ENCODE measurements around the gene CRISPLD2. TPM values are rescaled to one million over a fixed set of nuclear protein-coding genes. Genes with fewer than 3 reads are reported as not detected.
"Not testable (repeated sequence)": the region's sequence is repeated elsewhere in the genome, so short reads cannot be mapped to it uniquely, and the experiment has no call there.

CRISPLD2 gene
- total and polyA plus RNA-seq, 7 experiments from 2014 or later = 0.38 to 14.4 (median 0.82) TPM

DNA sequence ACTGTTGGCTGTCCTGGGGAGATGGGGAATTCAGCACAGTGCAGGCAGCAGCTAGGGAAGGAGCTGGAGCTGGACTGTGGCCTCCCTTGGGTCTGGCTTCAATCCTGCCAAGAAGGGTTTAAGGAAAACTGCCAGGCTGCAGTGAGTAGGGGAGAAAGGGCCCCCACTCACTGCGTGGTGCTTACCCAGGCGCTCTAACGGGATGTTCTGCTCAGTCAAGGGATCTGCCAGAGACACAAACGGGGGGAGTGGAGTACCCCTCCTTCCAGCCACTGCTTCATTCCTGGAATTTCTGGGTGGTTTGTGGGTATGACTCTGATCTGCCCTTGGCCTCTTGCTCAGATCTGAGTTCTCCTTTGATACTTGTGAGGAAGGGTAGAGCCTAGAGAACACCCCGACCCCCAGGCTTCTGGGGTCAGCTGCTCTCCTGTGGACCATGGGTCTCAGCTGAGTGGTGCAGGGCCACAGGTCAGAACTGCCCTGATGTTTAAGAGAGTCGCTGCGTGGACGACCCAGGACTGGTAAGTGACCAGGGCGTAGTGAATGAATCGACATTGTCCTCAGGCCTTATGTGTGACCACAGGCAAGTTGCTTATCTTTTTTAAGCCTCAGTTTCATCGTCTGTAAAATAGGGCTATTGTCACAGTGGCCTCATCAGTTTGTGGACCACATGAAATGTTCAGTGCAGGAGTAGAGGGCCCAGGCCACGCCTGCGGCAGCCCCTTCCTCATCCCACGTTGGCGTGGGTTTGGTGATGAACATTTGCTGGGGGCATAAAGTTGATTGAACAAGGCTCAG, 9.6 kb downstream of the CRISPLD2 start:
- no peaks in the 10 kb centered on the region for H3K27me3 ChIP-seq (ENCODE audit: control insufficient read depth in 2 of 2, insufficient read depth in 2 of 2, low read length in 2 of 2)
- no peak for DNase-seq

DNA sequence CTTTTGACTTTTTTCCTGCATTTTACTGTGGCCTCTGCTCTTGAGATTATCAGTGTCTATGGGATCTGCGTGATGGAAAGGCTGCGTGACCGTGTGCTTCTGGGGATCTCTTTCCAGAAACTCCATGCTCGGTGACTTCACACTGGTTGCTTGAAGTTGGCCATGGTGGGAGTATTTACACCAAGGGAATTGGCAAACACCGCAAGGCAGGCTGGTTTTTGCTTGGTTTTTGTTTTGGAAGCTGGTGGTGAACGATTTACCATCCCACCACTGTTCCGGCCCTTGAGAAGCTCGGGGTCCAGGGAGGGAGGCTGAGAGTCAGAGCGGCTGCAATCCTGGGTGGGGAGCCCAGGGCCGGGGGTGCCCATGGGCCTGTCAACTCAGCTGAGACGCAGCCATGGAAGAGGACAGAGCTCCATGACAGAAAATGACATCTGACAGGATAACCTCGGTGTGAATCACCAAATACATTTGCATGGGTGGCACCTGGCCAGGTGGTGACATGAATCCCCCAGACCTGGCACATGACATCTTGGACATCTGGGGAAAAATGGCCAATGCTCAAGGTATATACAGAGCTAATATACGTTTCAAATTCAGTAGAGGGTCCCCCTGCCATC, 11.1 kb downstream of the CRISPLD2 start:
- Histone ChIP-seq H3K4me1 (ENCODE audit: control insufficient read depth in 2 of 2, insufficient read depth in 2 of 2, low read length in 2 of 2) (no peaks in the 10 kb centered on the region), H3K27ac (ENCODE audit: low read depth, low read length) (no peak overlapping the region), H3K27me3 (ENCODE audit: control insufficient read depth in 2 of 2, insufficient read depth in 2 of 2, low read length in 2 of 2) (no peaks in the 10 kb centered on the region), H3K4me3 (ENCODE audit: low read length) (no peak overlapping the region), H3K36me3 (ENCODE audit: control insufficient read depth in 2 of 3, insufficient read depth in 3 of 3, low read length in 3 of 3) (no peaks in the 10 kb centered on the region), H3K9me3 (ENCODE audit: control insufficient read depth in 2 of 3, low read length in 3 of 3) (no peaks in the 10 kb centered on the region)
- POLR2A ChIA-PET = no interaction called here
- Mint-ChIP-seq H3K9me3 (peaks cover 0 to 1% (median 0%) of the 10 kb centered on the region in 11 donors), H3K4me3 (no peak overlapping the region), H3K27ac (no peak overlapping the region), H3K36me3 (peaks cover 0 to 3% (median 0%) of the 10 kb centered on the region in 5 donors), H3K27me3 (peaks cover 0 to 25% (median 8%) of the 10 kb centered on the region in 5 donors), H3K4me1 (peaks cover 0 to 3% (median 0%) of the 10 kb centered on the region in 7 donors)
- CTCF ChIA-PET = no interaction called here
- ATAC-seq (no peak), DNase-seq (no peak)
- intact Hi-C loops (cut with micrococcal nuclease) = no loop called here

More for the DNA sequence above, 9.6 kb downstream of the CRISPLD2 start:
- intact Hi-C loops (cut with micrococcal nuclease) = no loop called here
- Mint-ChIP-seq H3K27ac (no peak overlapping the region), H3K36me3 (peaks cover 0 to 3% (median 0%) of the 10 kb centered on the region in 5 donors), H3K4me3 (no peak overlapping the region), H3K4me1 (peaks cover 0 to 3% (median 0%) of the 10 kb centered on the region in 7 donors), H3K27me3 (peaks cover 0 to 28% (median 8%) of the 10 kb centered on the region in 5 donors), H3K9me3 (peaks cover 0 to 2% (median 0%) of the 10 kb centered on the region in 11 donors)
- no peak overlapping the region for H3K27ac ChIP-seq (ENCODE audit: low read depth, low read length)
- H3K4me3 ChIP-seq (ENCODE audit: low read length) = no peak overlapping the region
- no peaks in the 10 kb centered on the region for H3K9me3 ChIP-seq (ENCODE audit: control insufficient read depth in 2 of 3, low read length in 3 of 3)
- H3K36me3 ChIP-seq (ENCODE audit: control insufficient read depth in 2 of 3, insufficient read depth in 3 of 3, low read length in 3 of 3) = no peaks in the 10 kb centered on the region
- no peaks in the 10 kb centered on the region for H3K4me1 ChIP-seq (ENCODE audit: control insufficient read depth in 2 of 2, insufficient read depth in 2 of 2, low read length in 2 of 2)
- ATAC-seq = no peak
- CTCF ChIA-PET = interaction anchor here (0.7 kb wide), 1 partner anchor 21 kb away, joined by 4 read pairs; no protein-coding TSS in a partner anchor
- POLR2A ChIA-PET = no interaction called here

DNA sequence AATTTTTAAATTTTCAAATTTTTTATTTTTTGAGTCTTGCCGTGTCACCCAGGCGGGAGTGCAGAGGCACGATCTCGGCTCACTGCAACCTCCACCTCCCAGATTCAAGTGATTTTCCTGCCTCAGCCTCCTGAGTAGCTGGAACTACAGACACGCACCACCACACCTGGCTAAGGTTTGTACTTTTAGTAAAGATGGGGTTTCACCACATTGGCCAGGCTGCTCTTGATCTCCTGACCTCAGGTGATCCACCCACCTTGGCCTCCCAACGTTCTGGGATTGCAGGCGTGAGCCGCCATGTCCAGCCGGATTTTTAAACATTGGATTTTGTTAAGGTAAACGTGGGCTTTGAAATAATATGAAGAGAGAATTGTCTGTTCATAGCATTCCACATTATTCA, 11.9 kb downstream of the CRISPLD2 start:
- H3K9me3 ChIP-seq (ENCODE audit: control insufficient read depth in 2 of 3, low read length in 3 of 3); H3K4me1 ChIP-seq (ENCODE audit: control insufficient read depth in 2 of 2, insufficient read depth in 2 of 2, low read length in 2 of 2); H3K36me3 ChIP-seq (ENCODE audit: control insufficient read depth in 2 of 3, insufficient read depth in 3 of 3, low read length in 3 of 3); DNase-seq; POLR2A ChIA-PET; H3K4me3 ChIP-seq (ENCODE audit: low read length); ATAC-seq; H3K4me3 Mint-ChIP-seq; H3K27me3 ChIP-seq (ENCODE audit: control insufficient read depth in 2 of 2, insufficient read depth in 2 of 2, low read length in 2 of 2); H3K36me3 Mint-ChIP-seq; CTCF ChIA-PET; H3K27ac ChIP-seq (ENCODE audit: low read depth, low read length); H3K27ac Mint-ChIP-seq; H3K4me1 Mint-ChIP-seq; intact Hi-C loops (cut with micrococcal nuclease); H3K9me3 Mint-ChIP-seq: not testable (repeated sequence)
- peaks cover 0 to 26% (median 8%) of the 10 kb centered on the region in 5 donors for H3K27me3 Mint-ChIP-seq

DNA sequence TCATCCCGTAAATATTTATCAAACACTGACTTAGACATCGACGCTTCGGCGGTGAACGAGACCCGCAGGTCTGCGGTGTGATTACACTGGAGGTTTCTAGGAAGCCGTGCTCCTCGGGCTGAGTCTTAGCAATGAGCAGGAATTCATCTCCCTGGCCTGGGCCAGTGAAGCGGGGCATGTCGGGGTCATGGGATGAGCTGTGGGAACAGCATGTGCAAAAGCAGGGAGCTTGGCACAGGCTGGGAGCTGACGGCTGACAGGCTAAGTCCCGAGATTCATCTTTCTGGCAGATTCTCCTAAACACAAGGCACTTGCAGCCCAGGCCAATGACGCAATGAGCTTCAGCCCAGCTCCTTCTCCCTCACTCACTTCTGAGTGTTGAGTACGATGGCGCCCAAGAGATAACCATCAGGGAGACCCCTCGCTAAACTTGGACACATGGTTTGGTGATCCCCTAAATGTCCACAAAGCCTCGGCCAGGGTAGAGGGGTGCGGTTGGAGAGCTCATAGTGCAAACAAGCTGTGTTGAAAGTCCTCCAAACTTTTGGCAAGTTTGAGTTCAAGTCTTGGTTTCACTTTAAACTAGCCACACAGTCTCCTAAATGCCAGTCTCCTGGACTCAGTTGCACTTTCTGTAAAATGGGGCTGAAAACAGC, 12.8 kb downstream of the CRISPLD2 start:
- no peak overlapping the region for H3K27ac ChIP-seq (ENCODE audit: low read depth, low read length)
- intact Hi-C loops (cut with micrococcal nuclease) = no loop called here
- H3K27me3 ChIP-seq (ENCODE audit: control insufficient read depth in 2 of 2, insufficient read depth in 2 of 2, low read length in 2 of 2) = no peaks in the 10 kb centered on the region
- no peaks in the 10 kb centered on the region for H3K36me3 ChIP-seq (ENCODE audit: control insufficient read depth in 2 of 3, insufficient read depth in 3 of 3, low read length in 3 of 3)
- no peaks in the 10 kb centered on the region for H3K4me1 Mint-ChIP-seq
- no peaks in the 10 kb centered on the region for H3K9me3 ChIP-seq (ENCODE audit: control insufficient read depth in 2 of 3, low read length in 3 of 3)
- ATAC-seq (no peak), DNase-seq (no peak)
- ChIA-PET POLR2A (no interaction called here), CTCF (no interaction called here)
- peaks cover 0 to 21% (median 5%) of the 10 kb centered on the region in 5 donors for H3K27me3 Mint-ChIP-seq
- no peak overlapping the region for H3K4me3 Mint-ChIP-seq
- H3K27ac Mint-ChIP-seq = no peak overlapping the region
- peaks cover 0 to 1% (median 0%) of the 10 kb centered on the region in 11 donors for H3K9me3 Mint-ChIP-seq
- no peak overlapping the region for H3K4me3 ChIP-seq (ENCODE audit: low read length)
- no peaks in the 10 kb centered on the region for H3K4me1 ChIP-seq (ENCODE audit: control insufficient read depth in 2 of 2, insufficient read depth in 2 of 2, low read length in 2 of 2)
- H3K36me3 Mint-ChIP-seq = peaks cover 0 to 3% (median 0%) of the 10 kb centered on the region in 5 donors

DNA sequence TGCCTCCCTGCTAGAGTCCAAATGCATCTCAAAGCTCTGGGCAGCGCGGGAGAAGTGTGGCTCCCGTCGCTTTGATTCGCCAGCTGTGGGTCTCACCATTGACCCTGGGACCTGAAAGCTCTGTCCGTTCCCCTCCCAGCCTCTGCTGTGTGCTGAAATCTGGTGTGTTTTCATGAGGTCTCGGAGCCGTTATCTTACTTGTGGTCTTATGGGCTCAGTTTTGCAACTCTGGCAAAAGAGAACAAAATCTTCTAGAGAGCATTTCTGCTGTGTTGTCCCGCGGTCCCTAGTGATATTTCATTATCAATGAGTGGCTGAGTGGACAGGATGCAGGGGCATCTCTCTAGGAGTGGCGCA, 13.3 kb downstream of the CRISPLD2 start:
- H3K4me1 Mint-ChIP-seq = no peaks in the 10 kb centered on the region
- DNase-seq (no peak), ATAC-seq (peak; percentile 37)
- no peaks in the 10 kb centered on the region for H3K36me3 ChIP-seq (ENCODE audit: control insufficient read depth in 2 of 3, insufficient read depth in 3 of 3, low read length in 3 of 3)
- no peaks in the 10 kb centered on the region for H3K4me1 ChIP-seq (ENCODE audit: control insufficient read depth in 2 of 2, insufficient read depth in 2 of 2, low read length in 2 of 2)
- ChIA-PET CTCF (no interaction called here), POLR2A (no interaction called here)
- H3K27me3 Mint-ChIP-seq = peaks cover 0 to 17% (median 3%) of the 10 kb centered on the region in 5 donors
- H3K4me3 ChIP-seq (ENCODE audit: low read length) = no peak overlapping the region
- intact Hi-C loops (cut with micrococcal nuclease) = no loop called here
- H3K27ac Mint-ChIP-seq = no peak overlapping the region
- no peaks in the 10 kb centered on the region for H3K36me3 Mint-ChIP-seq
- peaks cover 0 to 1% (median 0%) of the 10 kb centered on the region in 11 donors for H3K9me3 Mint-ChIP-seq
- H3K27ac ChIP-seq (ENCODE audit: low read depth, low read length) = no peak overlapping the region
- H3K4me3 Mint-ChIP-seq = no peak overlapping the region
- no peaks in the 10 kb centered on the region for H3K9me3 ChIP-seq (ENCODE audit: control insufficient read depth in 2 of 3, low read length in 3 of 3)
- H3K27me3 ChIP-seq (ENCODE audit: control insufficient read depth in 2 of 2, insufficient read depth in 2 of 2, low read length in 2 of 2) = no peaks in the 10 kb centered on the region

DNA sequence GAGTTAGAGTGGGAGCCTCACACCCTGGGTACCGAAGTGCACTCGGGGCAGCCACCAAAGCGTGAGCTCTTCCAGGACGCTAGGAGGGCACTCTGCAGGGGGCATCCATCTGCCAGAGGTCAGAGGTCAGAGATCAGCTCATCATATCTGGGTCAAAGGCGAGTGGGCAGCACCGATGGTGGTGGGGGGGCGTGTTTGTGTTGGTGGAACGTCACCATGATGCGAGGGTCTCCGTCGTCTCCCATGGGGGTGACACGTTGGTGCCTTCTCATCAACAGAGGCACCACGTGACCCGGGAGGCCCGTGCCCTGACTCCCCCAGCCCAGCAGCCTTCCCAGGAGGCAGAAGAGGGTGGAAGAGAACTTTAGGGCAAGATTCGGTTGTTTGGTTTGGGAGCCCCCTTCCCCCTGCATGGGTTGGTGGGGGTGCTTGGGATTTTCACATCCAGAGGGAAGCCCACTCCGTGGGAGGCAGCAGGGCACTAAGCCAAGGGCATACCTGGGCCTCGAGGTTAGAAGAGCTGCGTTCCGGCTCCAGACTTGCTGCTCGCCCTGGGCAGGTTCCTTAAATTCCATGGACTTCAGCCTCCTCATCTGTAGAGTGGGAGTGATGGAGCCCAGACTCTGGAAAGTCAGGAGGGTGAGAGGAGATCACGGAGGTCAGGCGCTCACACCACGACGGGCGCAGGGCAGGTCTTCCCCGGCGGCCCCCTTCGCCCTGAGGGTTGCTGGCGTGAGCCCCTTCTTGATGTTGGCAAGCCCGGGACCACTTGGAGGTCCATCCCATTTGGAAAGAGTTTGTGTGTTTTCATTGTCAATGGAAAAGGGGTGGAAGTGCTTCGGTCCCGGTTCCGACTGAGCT, 14.0 kb downstream of the CRISPLD2 start:
- Histone ChIP-seq H3K36me3 (ENCODE audit: control insufficient read depth in 2 of 3, insufficient read depth in 3 of 3, low read length in 3 of 3) (no peaks in the 10 kb centered on the region), H3K9me3 (ENCODE audit: control insufficient read depth in 2 of 3, low read length in 3 of 3) (no peaks in the 10 kb centered on the region), H3K4me1 (ENCODE audit: control insufficient read depth in 2 of 2, insufficient read depth in 2 of 2, low read length in 2 of 2) (no peaks in the 10 kb centered on the region), H3K27me3 (ENCODE audit: control insufficient read depth in 2 of 2, insufficient read depth in 2 of 2, low read length in 2 of 2) (no peaks in the 10 kb centered on the region), H3K4me3 (ENCODE audit: low read length) (no peak overlapping the region), H3K27ac (ENCODE audit: low read depth, low read length) (no peak overlapping the region)
- no peak overlapping the region for H3K4me3 Mint-ChIP-seq
- H3K4me1 Mint-ChIP-seq = no peaks in the 10 kb centered on the region
- intact Hi-C loops (cut with micrococcal nuclease) = no loop called here
- POLR2A ChIA-PET = no interaction called here
- H3K9me3 Mint-ChIP-seq = peaks cover 0 to 1% (median 0%) of the 10 kb centered on the region in 11 donors
- DNase-seq = no peak
- CTCF ChIA-PET = no interaction called here
- no peaks in the 10 kb centered on the region for H3K36me3 Mint-ChIP-seq
- peaks cover 0 to 13% (median 1%) of the 10 kb centered on the region in 5 donors for H3K27me3 Mint-ChIP-seq
- ATAC-seq = no peak
- H3K27ac Mint-ChIP-seq = no peak overlapping the region

Measured in naive thymus-derived CD4-positive, alpha-beta T cell (primary cell).